SJCRH30 (cell line): Measurements from ENCODE around the gene ADNP2. TPM values are rescaled to one million over a fixed set of nuclear protein-coding genes. Genes with fewer than 3 reads are reported as not detected.

Source experiments
- DNase-seq, 2 experiments: peaks; one replicate each; pipeline ENCODE4 v3.0.0-alpha.2; 2015 to 2020
- H3K27ac ChIP-seq: fragments of 250-450 bp; sonication (Bioruptor Pico); 2 replicates; pipeline ENCODE4 v1.5.1; 2020; ENCODE audit warnings: mild to moderate bottlenecking, moderate library complexity
- H3K27me3 ChIP-seq: fragments of 250-450 bp; sonication (Bioruptor Pico); 2 replicates; pipeline ENCODE4 v1.5.1; 2020; ENCODE audit warnings: mild to moderate bottlenecking, moderate library complexity
- H3K36me3 ChIP-seq: fragments of 250-450 bp; sonication (Bioruptor Pico); 2 replicates; pipeline ENCODE4 v1.5.1; 2020; ENCODE audit warnings: mild to moderate bottlenecking, moderate library complexity
- H3K4me1 ChIP-seq: fragments of 250-450 bp; sonication (Bioruptor Pico); 2 replicates; pipeline ENCODE4 v1.5.1; 2020; ENCODE audit warnings: mild to moderate bottlenecking, moderate library complexity
- H3K4me3 ChIP-seq: fragments of 250-450 bp; sonication (Bioruptor Pico); 2 replicates; pipeline ENCODE4 v1.5.1; 2020; ENCODE audit warnings: mild to moderate bottlenecking, moderate library complexity
- H3K9me3 ChIP-seq: fragments of 250-450 bp; sonication (Bioruptor Pico); replicated peaks from 2 replicates; pipeline ENCODE4 v1.5.1; 2020; ENCODE audit warnings: mild to moderate bottlenecking, moderate library complexity
- total RNA-seq: library from RNA; depleted of rRNA; stranded (reverse); fragments of >200 nt; shearing (Covaris generic); gene quantifications from 2 replicates; pipeline ENCODE4 v1.2.3, GENCODE V29; 2014

The ADNP2 gene
- total RNA-seq, 1 experiment from 2014 or later = 39.6 TPM

- no peak for DNase-seq
- peaks cover 11% of the 10 kb centered on the region; the same call in 1 of the 2 replicates for H3K36me3 ChIP-seq
These were observed 17.7 kb downstream of the ADNP2 start for GRCh38 chr18:80126797-80127196.

GRCh38 chr18:80127635-80128034 lies 18.6 kb downstream of the ADNP2 start:
- Histone ChIP-seq H3K4me3 (no peak overlapping the region), H3K4me1 (no peaks in the 10 kb centered on the region), H3K27me3 (no peaks in the 10 kb centered on the region), H3K36me3 (peaks cover 6% of the 10 kb centered on the region; the same call in 1 of the 2 replicates), H3K9me3 (no peaks in the 10 kb centered on the region), H3K27ac (no peak overlapping the region)
- DNase-seq = no peak

More at GRCh38 chr18:80126797-80127196, 17.7 kb downstream of the ADNP2 start:
- H3K27ac ChIP-seq = no peak overlapping the region
- no peaks in the 10 kb centered on the region for H3K9me3 ChIP-seq
- H3K27me3 ChIP-seq = no peaks in the 10 kb centered on the region
- H3K4me1 ChIP-seq = no peaks in the 10 kb centered on the region
- H3K4me3 ChIP-seq = no peak overlapping the region

DNA sequence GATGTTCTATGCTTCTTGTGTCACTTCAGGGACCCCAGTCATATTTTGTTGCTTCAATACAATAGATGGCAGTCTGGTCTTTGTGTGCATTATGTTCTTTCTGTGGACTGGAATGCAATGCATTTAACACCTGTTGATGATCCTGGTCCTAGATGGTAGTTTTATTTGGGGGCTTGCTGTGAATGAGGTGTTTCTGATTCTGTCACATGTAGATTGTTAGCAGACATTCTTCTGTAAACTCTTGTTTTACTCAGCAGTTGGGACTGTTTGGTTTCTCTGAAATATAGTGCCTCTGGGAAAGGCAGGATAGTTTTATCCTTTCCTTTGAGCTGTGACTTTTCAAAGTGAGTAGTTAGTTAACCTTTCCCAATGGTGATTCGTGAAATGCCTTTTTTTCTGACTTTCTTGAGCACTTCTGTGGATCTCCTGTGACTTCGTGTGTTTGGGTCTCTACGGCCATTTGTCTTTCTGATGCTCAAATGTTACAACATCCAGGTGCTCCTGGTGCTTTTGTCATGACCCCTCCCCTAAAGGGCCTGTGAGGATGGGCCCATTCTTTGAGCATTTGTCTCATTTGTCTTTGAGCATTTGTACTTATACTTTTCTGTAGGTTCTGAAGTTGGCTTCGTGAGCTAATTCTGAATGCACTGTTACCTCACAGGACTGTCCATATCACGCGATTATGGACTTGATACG lies 20.8 kb downstream of the ADNP2 start:
- no peak overlapping the region for H3K27ac ChIP-seq
- H3K9me3 ChIP-seq = no peaks in the 10 kb centered on the region
- H3K4me3 ChIP-seq = no peak overlapping the region
- no peaks in the 10 kb centered on the region for H3K27me3 ChIP-seq
- H3K4me1 ChIP-seq = no peaks in the 10 kb centered on the region
- no peak for DNase-seq
- peaks cover 19% of the 10 kb centered on the region; the same call in 1 of the 2 replicates for H3K36me3 ChIP-seq

DNA sequence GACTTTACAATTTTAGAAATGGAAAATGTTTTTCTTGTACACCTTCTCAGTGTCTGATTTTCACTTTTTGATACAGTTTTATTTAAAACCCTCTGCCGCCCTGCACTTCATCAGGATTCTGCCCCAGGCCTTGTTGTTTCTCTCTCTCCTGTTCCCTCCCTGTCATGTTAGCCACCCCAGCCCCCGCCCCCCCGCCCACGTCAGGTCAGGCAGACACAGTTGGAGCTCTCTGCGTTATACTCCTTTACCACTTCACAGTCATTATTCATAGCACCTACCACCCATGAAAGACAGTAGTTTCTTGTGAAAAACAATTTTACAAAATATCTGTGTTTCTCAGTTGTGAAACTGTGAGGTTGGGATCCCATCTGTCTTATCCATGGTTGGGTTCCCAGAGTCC lies 21.5 kb downstream of the ADNP2 start:
- H3K9me3 ChIP-seq = no peaks in the 10 kb centered on the region
- H3K27me3 ChIP-seq = no peaks in the 10 kb centered on the region
- no peak overlapping the region for H3K27ac ChIP-seq
- no peak for DNase-seq
- peaks cover 26% of the 10 kb centered on the region; the same call in 1 of the 2 replicates for H3K36me3 ChIP-seq
- no peak overlapping the region for H3K4me3 ChIP-seq
- H3K4me1 ChIP-seq = no peaks in the 10 kb centered on the region

- Histone ChIP-seq H3K27ac (no peak overlapping the region), H3K36me3 (peaks cover 34% of the 10 kb centered on the region), H3K4me1 (no peaks in the 10 kb centered on the region), H3K4me3 (no peak overlapping the region), H3K9me3 (no peaks in the 10 kb centered on the region), H3K27me3 (no peaks in the 10 kb centered on the region)
- DNase-seq = no peak
These were observed 23.2 kb downstream of the ADNP2 start for GRCh38 chr18:80132180-80132812.

DNA sequence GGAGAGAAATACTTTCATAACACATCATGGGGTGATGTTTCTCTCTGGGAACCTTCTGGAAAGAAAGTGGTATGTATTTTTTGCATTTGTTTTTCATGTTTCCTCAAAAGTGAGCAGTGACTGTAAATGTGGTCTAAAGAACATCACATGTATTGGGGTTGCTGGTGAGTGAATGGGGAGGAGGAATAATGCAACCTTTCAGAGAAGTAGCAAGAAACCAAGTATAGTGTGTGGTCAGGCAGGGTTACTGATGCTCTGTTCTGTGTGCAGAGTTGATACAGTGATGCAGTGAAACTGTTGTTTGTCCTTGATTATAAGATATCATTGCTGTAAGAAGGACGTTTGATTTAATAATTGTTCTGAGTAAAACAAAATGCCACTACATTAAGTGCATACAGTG lies 24.1 kb downstream of the ADNP2 start:
- H3K36me3 ChIP-seq = peaks cover 39% of the 10 kb centered on the region

DNA sequence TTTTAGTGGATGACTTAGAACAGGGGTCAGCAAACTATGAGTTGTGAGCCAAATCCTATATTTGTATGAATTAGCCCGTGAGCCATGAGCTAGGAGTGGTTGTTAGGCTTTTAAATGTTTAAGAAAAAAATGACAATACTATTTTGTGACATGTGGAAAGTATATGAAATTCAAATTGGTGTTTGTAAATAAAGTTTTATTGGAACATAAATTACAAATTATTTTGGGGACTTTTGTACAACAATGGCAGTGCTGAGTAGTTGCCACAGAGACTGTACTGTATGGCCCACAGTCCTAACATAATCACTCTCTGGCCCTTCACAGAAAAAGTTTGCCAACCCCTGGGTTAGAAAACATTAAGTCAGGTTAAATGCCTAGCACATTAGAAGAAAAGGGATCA lies 26.1 kb downstream of the ADNP2 start:
- Histone ChIP-seq H3K4me3 (no peak overlapping the region), H3K27ac (no peak overlapping the region), H3K9me3 (no peaks in the 10 kb centered on the region), H3K27me3 (no peaks in the 10 kb centered on the region), H3K4me1 (no peaks in the 10 kb centered on the region), H3K36me3 (peaks cover 48% of the 10 kb centered on the region)
- DNase-seq = no peak

More for the DNA sequence above, 24.1 kb downstream of the ADNP2 start:
- Histone ChIP-seq H3K9me3 (no peaks in the 10 kb centered on the region), H3K27ac (no peak overlapping the region), H3K4me1 (no peaks in the 10 kb centered on the region), H3K4me3 (no peak overlapping the region), H3K27me3 (no peaks in the 10 kb centered on the region)
- no peak for DNase-seq

- no peak overlapping the region for H3K4me3 ChIP-seq
- H3K27ac ChIP-seq = 0 out of 2 replicates have a peak overlapping the region, but pooled peaks have one; percentile 9
- H3K27me3 ChIP-seq = no peaks in the 10 kb centered on the region
- H3K36me3 ChIP-seq = peaks cover 48% of the 10 kb centered on the region
- no peaks in the 10 kb centered on the region for H3K4me1 ChIP-seq
- no peaks in the 10 kb centered on the region for H3K9me3 ChIP-seq
- DNase-seq = no peak
These were observed 27.6 kb downstream of the ADNP2 start for GRCh38 chr18:80136679-80137078.

DNA sequence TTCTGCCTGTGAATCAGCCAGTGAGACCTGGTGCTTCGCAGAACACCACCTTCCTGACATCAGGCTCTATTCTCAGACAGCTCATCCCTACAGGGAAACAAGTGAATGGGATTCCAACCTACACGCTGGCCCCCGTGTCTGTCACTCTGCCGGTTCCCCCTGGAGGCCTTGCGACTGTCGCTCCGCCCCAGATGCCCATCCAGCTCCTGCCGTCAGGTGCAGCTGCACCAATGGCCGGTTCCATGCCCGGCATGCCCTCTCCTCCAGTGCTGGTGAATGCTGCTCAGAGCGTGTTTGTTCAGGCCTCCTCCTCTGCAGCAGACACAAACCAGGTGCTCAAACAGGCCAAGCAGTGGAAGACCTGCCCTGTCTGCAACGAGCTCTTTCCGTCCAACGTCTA lies 28.1 kb downstream of the ADNP2 start:
- Histone ChIP-seq H3K9me3 (no peaks in the 10 kb centered on the region), H3K36me3 (peaks cover 48% of the 10 kb centered on the region)
- DNase-seq = no peak

GRCh38 chr18:80137976-80138375 lies 28.9 kb downstream of the ADNP2 start:
- H3K4me1 ChIP-seq = no peaks in the 10 kb centered on the region
- H3K4me3 ChIP-seq = no peak overlapping the region
- H3K9me3 ChIP-seq = no peaks in the 10 kb centered on the region
- no peaks in the 10 kb centered on the region for H3K27me3 ChIP-seq
- DNase-seq = no peak
- no peak overlapping the region for H3K27ac ChIP-seq
- H3K36me3 ChIP-seq = peaks cover 47% of the 10 kb centered on the region

More for the DNA sequence above, 28.1 kb downstream of the ADNP2 start:
- H3K4me3 ChIP-seq = no peak overlapping the region
- no peaks in the 10 kb centered on the region for H3K4me1 ChIP-seq
- no peaks in the 10 kb centered on the region for H3K27me3 ChIP-seq
- H3K27ac ChIP-seq = no peak overlapping the region

DNA sequence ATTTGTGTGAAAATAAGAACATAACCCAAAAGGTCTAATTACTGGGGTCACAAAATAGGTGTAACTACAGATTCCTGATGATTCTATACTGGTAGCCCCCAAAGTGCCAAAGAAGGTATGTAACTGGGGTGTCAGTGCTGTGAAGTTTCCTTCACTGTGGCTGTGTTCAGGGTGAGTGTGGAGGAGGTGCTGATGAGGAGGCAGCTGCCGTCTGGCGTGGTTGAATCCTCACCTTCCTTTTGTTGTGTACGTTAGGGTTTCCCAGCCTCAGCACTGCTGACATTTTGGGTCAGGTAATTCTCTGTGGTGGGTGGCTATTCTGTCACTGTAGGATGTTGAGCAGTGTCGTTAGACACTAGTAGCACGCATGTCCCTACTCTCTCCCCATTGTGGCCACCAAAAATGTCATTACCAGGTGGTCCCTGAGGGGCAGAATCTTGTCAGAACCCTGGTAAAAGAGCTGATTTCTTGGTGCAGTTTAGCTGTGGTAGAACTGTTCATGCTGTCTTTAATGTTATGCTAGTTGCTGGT lies 31.5 kb downstream of the ADNP2 start:
- Histone ChIP-seq H3K4me3 (no peak overlapping the region), H3K27me3 (no peaks in the 10 kb centered on the region), H3K27ac (no peak overlapping the region), H3K36me3 (peaks cover 29% of the 10 kb centered on the region), H3K4me1 (no peaks in the 10 kb centered on the region), H3K9me3 (no peaks in the 10 kb centered on the region)
- no peak for DNase-seq

GRCh38 chr18:80143881-80144280 lies 34.8 kb downstream of the ADNP2 start:
- Histone ChIP-seq H3K36me3 (peaks cover 6% of the 10 kb centered on the region; the same call in 1 of the 2 replicates), H3K27me3 (no peaks in the 10 kb centered on the region), H3K4me3 (no peak overlapping the region), H3K27ac (no peak overlapping the region), H3K4me1 (no peaks in the 10 kb centered on the region), H3K9me3 (no peaks in the 10 kb centered on the region)
- no peak for DNase-seq

- Histone ChIP-seq H3K27ac (no peak overlapping the region), H3K36me3 (no peaks in the 10 kb centered on the region), H3K4me1 (no peaks in the 10 kb centered on the region), H3K4me3 (no peak overlapping the region), H3K27me3 (no peaks in the 10 kb centered on the region), H3K9me3 (no peaks in the 10 kb centered on the region)
- DNase-seq = no peak
These were observed 36.2 kb downstream of the ADNP2 start for GRCh38 chr18:80145196-80145804.

DNA sequence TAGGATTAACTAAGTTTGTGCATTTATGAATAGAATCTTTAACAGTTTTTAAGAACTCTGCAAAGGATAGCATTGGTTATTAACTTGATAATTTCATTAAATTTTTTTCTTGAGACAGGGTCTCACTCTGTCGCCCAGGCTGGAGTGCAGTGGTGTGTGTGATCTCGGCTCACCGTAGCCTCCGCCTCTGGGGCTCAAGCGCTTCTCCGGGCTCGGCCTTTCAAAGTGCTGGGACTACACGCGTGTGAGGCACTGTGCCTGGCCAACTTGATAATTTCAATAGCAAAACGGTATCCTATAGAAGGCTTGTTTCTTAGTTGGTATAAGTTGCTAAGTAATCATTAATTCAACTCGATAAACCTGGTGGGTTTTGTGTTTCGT lies 38.0 kb downstream of the ADNP2 start:
- Histone ChIP-seq H3K27ac (no peak overlapping the region), H3K4me3 (no peak overlapping the region), H3K27me3 (no peaks in the 10 kb centered on the region), H3K9me3 (no peaks in the 10 kb centered on the region), H3K4me1 (no peaks in the 10 kb centered on the region), H3K36me3 (no peaks in the 10 kb centered on the region)
- DNase-seq = no peak
